Measurements from ENCODE around the gene CLRN3.

GRCh38 chr10:127933271-127933670 is 40.5 kb upstream of the CLRN3 start:
- TF ChIP-seq CTCF (IDR thresholded peaks at IDR 0.05), result no peak
- TF ChIP-seq EZH2 (IDR thresholded peaks at IDR 0.05; ENCODE audit: borderline replicate concordance, insufficient read depth, low read depth, low read length, poor library complexity, severe bottlenecking), result no peak

All from B cell (primary cell).